ENCODE data around the gene ASB1.

DNA sequence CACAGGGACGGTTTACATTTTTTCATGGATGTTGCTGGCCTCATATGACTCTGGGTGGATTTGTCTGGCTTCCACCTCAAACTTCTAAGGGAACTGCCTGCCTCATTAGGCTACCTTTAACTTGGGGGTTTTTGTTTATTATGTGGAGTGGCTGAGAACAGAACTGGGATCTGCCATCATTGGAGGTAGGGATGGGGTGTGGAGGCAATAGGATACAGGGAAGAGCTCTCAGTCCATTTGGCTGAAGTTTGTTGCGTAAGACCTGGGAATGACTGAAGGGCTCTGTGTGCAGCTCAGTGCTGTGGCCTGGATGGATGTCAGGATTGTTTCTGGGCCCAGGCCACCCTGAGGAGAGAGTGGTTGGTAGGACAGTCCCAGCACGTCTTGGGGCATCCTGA, 31.2 kb downstream of the ASB1 start:
- TF ChIP-seq, protein P1, sequence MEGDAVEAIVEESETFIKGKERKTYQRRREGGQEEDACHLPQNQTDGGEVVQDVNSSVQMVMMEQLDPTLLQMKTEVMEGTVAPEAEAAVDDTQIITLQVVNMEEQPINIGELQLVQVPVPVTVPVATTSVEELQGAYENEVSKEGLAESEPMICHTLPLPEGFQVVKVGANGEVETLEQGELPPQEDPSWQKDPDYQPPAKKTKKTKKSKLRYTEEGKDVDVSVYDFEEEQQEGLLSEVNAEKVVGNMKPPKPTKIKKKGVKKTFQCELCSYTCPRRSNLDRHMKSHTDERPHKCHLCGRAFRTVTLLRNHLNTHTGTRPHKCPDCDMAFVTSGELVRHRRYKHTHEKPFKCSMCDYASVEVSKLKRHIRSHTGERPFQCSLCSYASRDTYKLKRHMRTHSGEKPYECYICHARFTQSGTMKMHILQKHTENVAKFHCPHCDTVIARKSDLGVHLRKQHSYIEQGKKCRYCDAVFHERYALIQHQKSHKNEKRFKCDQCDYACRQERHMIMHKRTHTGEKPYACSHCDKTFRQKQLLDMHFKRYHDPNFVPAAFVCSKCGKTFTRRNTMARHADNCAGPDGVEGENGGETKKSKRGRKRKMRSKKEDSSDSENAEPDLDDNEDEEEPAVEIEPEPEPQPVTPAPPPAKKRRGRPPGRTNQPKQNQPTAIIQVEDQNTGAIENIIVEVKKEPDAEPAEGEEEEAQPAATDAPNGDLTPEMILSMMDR (IDR thresholded peaks at IDR 0.05; ENCODE audit: insufficient read depth, low read length, poor library complexity, severe bottlenecking) = no peak
- no peak for TF ChIP-seq EZH2phosphoT487 (conservative IDR thresholded peaks at IDR 0.05; ENCODE audit: low read length)

Data from SU-DHL-6 (cell line).